ENCODE measurements around the gene PKP1.

- TF ChIP-seq CTCF (IDR thresholded peaks at IDR 0.05; ENCODE audit: low read length): no peak
- no peak for TF ChIP-seq EZH2 (optimal IDR thresholded peaks at IDR 0.05; ENCODE audit: low read depth, low read length)
- no peak for TF ChIP-seq EZH2phosphoT487 (IDR thresholded peaks at IDR 0.05; ENCODE audit: low read length)
These were observed 27.6 kb upstream of the PKP1 start for GRCh38 chr1:201255479-201256362.

Data from MM.1S (cell line).